ENCODE results near the gene CAMK1D. TPM values are rescaled to one million over a fixed set of nuclear protein-coding genes. Genes with fewer than 3 reads are reported as not detected.

The CAMK1D gene
- total RNA-seq, 1 donor from 2014 or later = 1.8 TPM

- FAIRE-seq (no peak), DNase-seq (ENCODE audit: low read depth) (no peak)
- no peaks in the 10 kb centered on the region for H3K36me3 ChIP-seq (ENCODE audit: control insufficient read depth, insufficient read depth, low read length)
- TF ChIP-seq CTCF (IDR thresholded peaks at IDR 0.05; ENCODE audit: insufficient read depth, low read length, severe bottlenecking) = no peak
- H3K27me3 ChIP-seq (ENCODE audit: control insufficient read depth, insufficient read depth, low read length) = no peaks in the 10 kb centered on the region
- no peak overlapping the region for H3K4me3 ChIP-seq (ENCODE audit: low read depth, low read length)
These were observed 30.3 kb upstream of the CAMK1D start for GRCh38 chr10:12319076-12319475.

GRCh38 chr10:12320892-12321291 lies 28.5 kb upstream of the CAMK1D start:
- DNase-seq (ENCODE audit: low read depth) = no peak
- no peak overlapping the region for H3K4me3 ChIP-seq (ENCODE audit: low read depth, low read length)
- no peaks in the 10 kb centered on the region for H3K36me3 ChIP-seq (ENCODE audit: control insufficient read depth, insufficient read depth, low read length)
- no peak for FAIRE-seq
- TF ChIP-seq CTCF (IDR thresholded peaks at IDR 0.05; ENCODE audit: insufficient read depth, low read length, severe bottlenecking) = no peak
- H3K27me3 ChIP-seq (ENCODE audit: control insufficient read depth, insufficient read depth, low read length) = no peaks in the 10 kb centered on the region

- no peaks in the 10 kb centered on the region for H3K27me3 ChIP-seq (ENCODE audit: control insufficient read depth, insufficient read depth, low read length)
- no peaks in the 10 kb centered on the region for H3K36me3 ChIP-seq (ENCODE audit: control insufficient read depth, insufficient read depth, low read length)
- no peak overlapping the region for H3K4me3 ChIP-seq (ENCODE audit: low read depth, low read length)
- FAIRE-seq = no peak
- DNase-seq (ENCODE audit: low read depth) = peak; percentile 75
- TF ChIP-seq CTCF (IDR thresholded peaks at IDR 0.05; ENCODE audit: insufficient read depth, low read length, severe bottlenecking) = no peak
These were observed 27.7 kb upstream of the CAMK1D start for GRCh38 chr10:12321641-12322040.

- TF ChIP-seq CTCF (IDR thresholded peaks at IDR 0.05; ENCODE audit: insufficient read depth, low read length, severe bottlenecking) = no peak
- Histone ChIP-seq H3K27me3 (ENCODE audit: control insufficient read depth, insufficient read depth, low read length) (no peaks in the 10 kb centered on the region), H3K4me3 (ENCODE audit: low read depth, low read length) (no peak overlapping the region), H3K36me3 (ENCODE audit: control insufficient read depth, insufficient read depth, low read length) (no peaks in the 10 kb centered on the region)
- DNase-seq (ENCODE audit: low read depth) = peak; percentile 21
- FAIRE-seq = peak; percentile 7
These were observed 26.7 kb upstream of the CAMK1D start for GRCh38 chr10:12322583-12323131.

- TF ChIP-seq CTCF (IDR thresholded peaks at IDR 0.05; ENCODE audit: insufficient read depth, low read length, severe bottlenecking) = no peak
- FAIRE-seq = no peak
- no peak overlapping the region for H3K4me3 ChIP-seq (ENCODE audit: low read depth, low read length)
These were observed 24.8 kb upstream of the CAMK1D start for GRCh38 chr10:12324530-12324929.

GRCh38 chr10:12327074-12327473 lies 22.3 kb upstream of the CAMK1D start:
- no peaks in the 10 kb centered on the region for H3K27me3 ChIP-seq (ENCODE audit: control insufficient read depth, insufficient read depth, low read length)
- no peak overlapping the region for H3K4me3 ChIP-seq (ENCODE audit: low read depth, low read length)
- DNase-seq (ENCODE audit: low read depth) (no peak), FAIRE-seq (no peak)
- no peak for TF ChIP-seq CTCF (IDR thresholded peaks at IDR 0.05; ENCODE audit: insufficient read depth, low read length, severe bottlenecking)
- no peaks in the 10 kb centered on the region for H3K36me3 ChIP-seq (ENCODE audit: control insufficient read depth, insufficient read depth, low read length)

More at GRCh38 chr10:12324530-12324929, 24.8 kb upstream of the CAMK1D start:
- Histone ChIP-seq H3K36me3 (ENCODE audit: control insufficient read depth, insufficient read depth, low read length) (no peaks in the 10 kb centered on the region), H3K27me3 (ENCODE audit: control insufficient read depth, insufficient read depth, low read length) (no peaks in the 10 kb centered on the region)
- DNase-seq (ENCODE audit: low read depth) = no peak

Data from bronchial epithelial cell (primary cell).